Measurements from ENCODE around the gene EPS15.

GRCh38 chr1:51442616-51443015 lies 76.5 kb downstream of the EPS15 start:
- TF ChIP-seq CTCF (conservative IDR thresholded peaks at IDR 0.05; ENCODE audit: low read depth, low read length) (no peak), EZH2 (IDR thresholded peaks at IDR 0.05; ENCODE audit: low read length, unreplicated experiment) (no peak), EZH2phosphoT487 (IDR thresholded peaks at IDR 0.05; ENCODE audit: borderline replicate concordance, low read length) (no peak)
